OCI-LY1 (cell line): Measurements from ENCODE around the gene VENTX.

ENCODE experiments used
- H2AFZ ChIP-seq: fragments of 200-600 bp; sonication (generic), shearing (Covaris generic); 2 replicates; pipeline ENCODE4 v1.6.0; 2014; ENCODE audit warnings: antibody characterized with exemption, mild to moderate bottlenecking, low read length
- H3F3A ChIP-seq: fragments of 200-600 bp; sonication (generic), shearing (Covaris generic); 2 replicates; pipeline ENCODE4 v1.6.0; 2014; ENCODE audit warnings: mild to moderate bottlenecking, antibody characterized with exemption, low read length, moderate library complexity; ENCODE audit not compliant: insufficient read depth
- H3K27ac ChIP-seq: fragments of 200-600 bp; sonication (generic); 2 replicates; pipeline ENCODE4 v1.5.1; 2014; ENCODE audit warnings: low read length, mixed run types, mild to moderate bottlenecking, low read depth; ENCODE audit not compliant: poor library complexity, severe bottlenecking
- H3K27me3 ChIP-seq: fragments of 200-600 bp; sonication (generic); 2 replicates; pipeline ENCODE4 v1.6.0; 2014; ENCODE audit warnings: antibody characterized with exemption, mild to moderate bottlenecking, low read length, moderate library complexity; ENCODE audit not compliant: insufficient read depth
- H3K36me3 ChIP-seq: fragments of 200-600 bp; sonication (generic); 2 replicates; pipeline ENCODE4 v1.6.1; 2014; ENCODE audit warnings: mild to moderate bottlenecking, antibody characterized with exemption, low read length, moderate library complexity, mixed read lengths; ENCODE audit not compliant: insufficient read depth
- H3K4me1 ChIP-seq: fragments of 200-600 bp; sonication (generic); 2 replicates; pipeline ENCODE4 v1.5.1; 2014; ENCODE audit warnings: mild to moderate bottlenecking, low read length, moderate library complexity; ENCODE audit not compliant: insufficient read depth, severe bottlenecking
- H3K4me2 ChIP-seq: fragments of 200-600 bp; sonication (generic), shearing (Covaris generic); 2 replicates; pipeline ENCODE4 v1.6.1; 2014; ENCODE audit warnings: low read length
- H3K4me3 ChIP-seq: fragments of 200-600 bp; sonication (generic); 2 replicates; pipeline ENCODE4 v1.5.1; 2014; ENCODE audit warnings: low read length, low read depth, mild to moderate bottlenecking, mixed read lengths; ENCODE audit not compliant: poor library complexity, severe bottlenecking
- H3K79me2 ChIP-seq: fragments of 200-600 bp; shearing (Covaris generic); 2 replicates; pipeline ENCODE4 v1.6.1; 2016; ENCODE audit warnings: mixed run types, low read length, mixed read lengths; ENCODE audit not compliant: insufficient read depth
- H3K9ac ChIP-seq: fragments of 200-600 bp; sonication (generic), shearing (Covaris generic); 2 replicates; pipeline ENCODE4 v1.6.1; 2014; ENCODE audit warnings: mild to moderate bottlenecking, low read length, mixed read lengths
- H3K9me2 ChIP-seq: fragments of 200-600 bp; sonication (generic), shearing (Covaris generic); 2 replicates; pipeline ENCODE4 v1.6.1; 2014; ENCODE audit warnings: low read depth, mild to moderate bottlenecking, low read length, mixed read lengths
- H3K9me3 ChIP-seq: fragments of 200-600 bp; shearing (Covaris generic); 2 replicates; pipeline ENCODE4 v1.6.1; 2014; ENCODE audit warnings: low read length, mixed read lengths
- H4K20me1 ChIP-seq: fragments of 200-600 bp; sonication (generic), shearing (Covaris generic); 2 replicates; pipeline ENCODE4 v1.6.0; 2016; ENCODE audit warnings: mild to moderate bottlenecking, low read length; ENCODE audit not compliant: insufficient read depth
- CTCF ChIP-seq: fragments of 200-600 bp; sonication (generic), shearing (Covaris generic); IDR thresholded peaks from 2 replicates; pipeline ENCODE4 v1.5.1; 2017; ENCODE audit warnings: mild to moderate bottlenecking, antibody characterized with exemption, low read length, moderate library complexity, mixed read lengths
- EZH2 ChIP-seq: fragments of 200-600 bp; sonication (generic), shearing (Covaris generic); IDR thresholded peaks from 2 replicates; pipeline ENCODE4 v1.8.0; 2017; ENCODE audit warnings: borderline replicate concordance, mixed run types, mild to moderate bottlenecking, antibody characterized with exemption, low read length, moderate library complexity, mixed read lengths

The VENTX gene

GRCh38 chr10:133189726-133190125 lies 47.9 kb upstream of the VENTX start:
- Histone ChIP-seq H3K9me2 (no peaks in the 10 kb centered on the region), H3K27ac (no peak overlapping the region), H3F3A (no peaks in the 10 kb centered on the region), H3K36me3 (no peaks in the 10 kb centered on the region), H3K9me3 (no peaks in the 10 kb centered on the region), H2AFZ (no peak overlapping the region), H3K4me1 (no peaks in the 10 kb centered on the region), H3K4me3 (no peak overlapping the region), H3K4me2 (no peak overlapping the region), H3K27me3 (no peaks in the 10 kb centered on the region), H4K20me1 (no peaks in the 10 kb centered on the region), H3K79me2 (no peaks in the 10 kb centered on the region), H3K9ac (no peak overlapping the region)
- TF ChIP-seq EZH2 (no peak), CTCF (no peak)

GRCh38 chr10:133190225-133190624 lies 47.4 kb upstream of the VENTX start:
- Histone ChIP-seq H2AFZ (no peak overlapping the region), H3K36me3 (no peaks in the 10 kb centered on the region), H3F3A (no peaks in the 10 kb centered on the region), H3K4me1 (no peaks in the 10 kb centered on the region), H3K9me2 (no peaks in the 10 kb centered on the region), H4K20me1 (no peaks in the 10 kb centered on the region), H3K79me2 (no peaks in the 10 kb centered on the region), H3K4me3 (no peak overlapping the region), H3K9me3 (no peaks in the 10 kb centered on the region), H3K27ac (no peak overlapping the region), H3K27me3 (no peaks in the 10 kb centered on the region), H3K4me2 (no peak overlapping the region), H3K9ac (no peak overlapping the region)
- TF ChIP-seq EZH2 (no peak), CTCF (no peak)

- TF ChIP-seq CTCF, result no peak
- no peak for TF ChIP-seq EZH2
- no peaks in the 10 kb centered on the region for H3K36me3 ChIP-seq
- H3K9me3 ChIP-seq, result no peaks in the 10 kb centered on the region
- H3K4me3 ChIP-seq, result no peak overlapping the region
- H3K27me3 ChIP-seq, result no peaks in the 10 kb centered on the region
- H3K4me2 ChIP-seq, result no peak overlapping the region
- no peak overlapping the region for H3K9ac ChIP-seq
- H4K20me1 ChIP-seq, result no peaks in the 10 kb centered on the region
- no peaks in the 10 kb centered on the region for H3K9me2 ChIP-seq
- H3F3A ChIP-seq, result no peaks in the 10 kb centered on the region
- no peak overlapping the region for H3K27ac ChIP-seq
- H3K4me1 ChIP-seq, result no peaks in the 10 kb centered on the region
- no peak overlapping the region for H2AFZ ChIP-seq
- no peaks in the 10 kb centered on the region for H3K79me2 ChIP-seq
These were observed 46.0 kb upstream of the VENTX start for GRCh38 chr10:133191651-133192050.
